MM.1S (cell line): ENCODE results near the gene MYEF2.

Experiments
- DNase-seq: peaks from one replicate; pipeline ENCODE4 v3.0.0-alpha.2; 2015
- H2AFZ ChIP-seq: fragments of 300-600 bp; sonication (generic); 2 replicates; pipeline ENCODE4 v1.6.0; 2016; ENCODE audit warnings: antibody characterized with exemption, low read length
- H3F3A ChIP-seq: fragments of 300-600 bp; sonication (generic); 2 replicates; pipeline ENCODE4 v1.6.1; 2016; ENCODE audit warnings: mild to moderate bottlenecking, antibody characterized with exemption, low read length, moderate library complexity, mixed read lengths; ENCODE audit not compliant: insufficient read depth
- H3K27ac ChIP-seq: fragments of 300-600 bp; sonication (generic); 2 replicates; pipeline ENCODE4 v1.5.1; 2016; ENCODE audit warnings: mild to moderate bottlenecking, low read length
- H3K27me3 ChIP-seq: fragments of 300-600 bp; sonication (generic); replicated peaks from 2 replicates; pipeline ENCODE4 v1.6.0; 2016; ENCODE audit warnings: low read length; ENCODE audit not compliant: insufficient read depth
- H3K36me3 ChIP-seq: fragments of 300-600 bp; sonication (generic); replicated peaks from 2 replicates; pipeline ENCODE4 v1.6.1; 2016; ENCODE audit warnings: mild to moderate bottlenecking, low read length, mixed read lengths; ENCODE audit not compliant: insufficient read depth
- H3K4me1 ChIP-seq: fragments of 300-600 bp; sonication (generic); 2 replicates; pipeline ENCODE4 v1.6.1; 2016; ENCODE audit warnings: low read length, mixed read lengths
- H3K4me2 ChIP-seq: fragments of 300-600 bp; sonication (generic); 2 replicates; pipeline ENCODE4 v1.6.0; 2016; ENCODE audit warnings: low read depth, low read length
- H3K4me3 ChIP-seq: fragments of 300-600 bp; sonication (generic); 2 replicates; pipeline ENCODE4 v1.5.1; 2016; ENCODE audit warnings: low read length, mixed read lengths
- H3K79me2 ChIP-seq: fragments of 300-600 bp; sonication (generic); 2 replicates; pipeline ENCODE4 v1.6.1; 2016; ENCODE audit warnings: mixed run types, low read length, mixed read lengths
- H3K9ac ChIP-seq: fragments of 300-600 bp; sonication (generic); 2 replicates; pipeline ENCODE4 v1.6.1; 2016; ENCODE audit warnings: low read length, mixed read lengths
- H3K9me2 ChIP-seq: fragments of 300-600 bp; sonication (generic); replicated peaks from 2 replicates; pipeline ENCODE4 v1.6.1; 2016; ENCODE audit warnings: mild to moderate bottlenecking, low read length, mixed read lengths; ENCODE audit not compliant: insufficient read depth
- H3K9me3 ChIP-seq: fragments of 300-600 bp; sonication (generic); replicated peaks from 2 replicates; pipeline ENCODE4 v1.6.1; 2016; ENCODE audit warnings: mild to moderate bottlenecking, low read length, mixed read lengths; ENCODE audit not compliant: insufficient read depth
- H4K20me1 ChIP-seq: fragments of 300-600 bp; sonication (generic); 2 replicates; pipeline ENCODE4 v1.6.1; 2016; ENCODE audit warnings: mild to moderate bottlenecking, low read length, moderate library complexity, mixed read lengths; ENCODE audit not compliant: insufficient read depth
- CTCF ChIP-seq: fragments of 300-600 bp; sonication (generic); IDR thresholded peaks from 2 replicates; pipeline ENCODE4 v1.5.1; 2016; ENCODE audit warnings: antibody characterized with exemption, low read length, mixed read lengths
- EZH2 ChIP-seq: fragments of 300-600 bp; sonication (generic); optimal IDR thresholded peaks from 2 replicates; pipeline ENCODE3; 2017; ENCODE audit warnings: low read depth, mild to moderate bottlenecking, antibody characterized with exemption, low read length, mixed read lengths
- EZH2phosphoT487 ChIP-seq: fragments of 300-600 bp; sonication (generic); IDR thresholded peaks from 2 replicates; pipeline ENCODE4 v1.6.1; 2018; ENCODE audit warnings: antibody characterized with exemption, low read length

Gene MYEF2

GRCh38 chr15:48176112-48176511 lies 2.0 kb downstream of the MYEF2 start:
- Histone ChIP-seq H3K79me2 (peaks cover 13% of the 10 kb centered on the region; the same call in 1 of the 2 replicates), H4K20me1 (no peaks in the 10 kb centered on the region), H3F3A (no peaks in the 10 kb centered on the region), H3K27me3 (no peaks in the 10 kb centered on the region), H3K9ac (no peak overlapping the region), H3K4me2 (no peak overlapping the region), H3K4me3 (no peak overlapping the region), H3K36me3 (no peaks in the 10 kb centered on the region), H3K4me1 (peaks cover 8% of the 10 kb centered on the region), H3K9me2 (no peaks in the 10 kb centered on the region), H2AFZ (no peak overlapping the region), H3K9me3 (no peaks in the 10 kb centered on the region), H3K27ac (no peak overlapping the region)
- DNase-seq, result no peak
- TF ChIP-seq EZH2 (no peak), EZH2phosphoT487 (no peak), CTCF (no peak)

GRCh38 chr15:48175126-48175525 lies 3.0 kb downstream of the MYEF2 start:
- Histone ChIP-seq H4K20me1 (no peaks in the 10 kb centered on the region), H3K4me1 (peaks cover 8% of the 10 kb centered on the region), H3K9ac (no peak overlapping the region), H3K4me2 (no peak overlapping the region), H3K27me3 (no peaks in the 10 kb centered on the region), H3K79me2 (peaks cover 13% of the 10 kb centered on the region; the same call in 1 of the 2 replicates), H3K27ac (no peak overlapping the region), H3K36me3 (no peaks in the 10 kb centered on the region), H3K9me2 (no peaks in the 10 kb centered on the region), H3K4me3 (no peak overlapping the region), H3F3A (no peaks in the 10 kb centered on the region), H2AFZ (no peak overlapping the region), H3K9me3 (no peaks in the 10 kb centered on the region)
- DNase-seq, result no peak
- no peak for TF ChIP-seq EZH2phosphoT487
- TF ChIP-seq CTCF, result no peak
- no peak for TF ChIP-seq EZH2

GRCh38 chr15:48170981-48171380 lies 7.1 kb downstream of the MYEF2 start:
- Histone ChIP-seq H3K4me1 (no peaks in the 10 kb centered on the region), H3K9ac (no peak overlapping the region), H3K4me3 (no peak overlapping the region), H3K9me2 (no peaks in the 10 kb centered on the region), H4K20me1 (no peaks in the 10 kb centered on the region), H3K79me2 (peaks cover 13% of the 10 kb centered on the region; the same call in 1 of the 2 replicates), H3F3A (no peaks in the 10 kb centered on the region), H3K27ac (no peak overlapping the region), H2AFZ (no peak overlapping the region), H3K36me3 (no peaks in the 10 kb centered on the region), H3K27me3 (no peaks in the 10 kb centered on the region), H3K4me2 (no peak overlapping the region), H3K9me3 (no peaks in the 10 kb centered on the region)
- no peak for DNase-seq
- TF ChIP-seq EZH2 (no peak), CTCF (no peak), EZH2phosphoT487 (no peak)

- H3K9ac ChIP-seq, result no peak overlapping the region
- H3K4me3 ChIP-seq, result no peak overlapping the region
- H3K27ac ChIP-seq, result no peak overlapping the region
Measured at GRCh38 chr15:48168616-48169015, 9.5 kb downstream of the MYEF2 start.

More at GRCh38 chr15:48168616-48169015, 9.5 kb downstream of the MYEF2 start:
- Histone ChIP-seq H3K4me2 (no peak overlapping the region), H3K4me1 (no peaks in the 10 kb centered on the region), H3F3A (no peaks in the 10 kb centered on the region), H3K36me3 (no peaks in the 10 kb centered on the region), H3K27me3 (no peaks in the 10 kb centered on the region), H3K79me2 (peaks cover 8% of the 10 kb centered on the region; the same call in 1 of the 2 replicates), H3K9me2 (no peaks in the 10 kb centered on the region), H4K20me1 (no peaks in the 10 kb centered on the region), H3K9me3 (no peaks in the 10 kb centered on the region), H2AFZ (no peak overlapping the region)
- no peak for DNase-seq
- TF ChIP-seq CTCF (no peak), EZH2 (no peak), EZH2phosphoT487 (no peak)
